ENCODE measurements around the gene CACNA1D. TPM values are rescaled to one million over a fixed set of nuclear protein-coding genes. Genes with fewer than 3 reads are reported as not detected.

The CACNA1D gene
- total and polyA plus RNA-seq, 2 donors (not counting 3 experiments of a cell fraction or from before 2014, with no cell fraction given), result 0.06 TPM; not detected in 1

- Histone ChIP-seq H3K4me1 (ENCODE audit: control insufficient read depth, extremely low read depth, insufficient read depth, low read length) (no peaks in the 10 kb centered on the region), H2AFZ (ENCODE audit: low read depth, low read length) (no peak overlapping the region), H3K4me2 (ENCODE audit: insufficient read depth, low read length) (no peak overlapping the region), H3K27me3 (ENCODE audit: control insufficient read depth in 2 of 2, insufficient read depth in 2 of 2, low read length in 2 of 2) (no peaks in the 10 kb centered on the region), H3K9ac (replicated peaks; ENCODE audit: extremely low read depth, insufficient read depth, low read length) (no peak overlapping the region), H3K36me3 (ENCODE audit: control insufficient read depth in 2 of 2, extremely low read depth in 1 of 2, insufficient read depth in 2 of 2, low read length in 2 of 2) (no peaks in the 10 kb centered on the region), H4K20me1 (replicated peaks; ENCODE audit: control insufficient read depth, extremely low read depth, insufficient read depth, low read length) (no peaks in the 10 kb centered on the region), H3K9me1 (replicated peaks; ENCODE audit: control insufficient read depth, extremely low read depth, insufficient read depth, low read length) (no peaks in the 10 kb centered on the region), H3K4me3 (replicated peaks in 1 of 3; ENCODE audit: insufficient read depth in 1 of 3, low read depth in 1 of 3, low read length in 3 of 3) (no peak overlapping the region), H3K9me3 (replicated peaks; ENCODE audit: control insufficient read depth, insufficient read depth, low read length) (no peaks in the 10 kb centered on the region), H3K27ac (ENCODE audit: insufficient read depth, low read depth, low read length) (no peak overlapping the region), H3K79me2 (ENCODE audit: control insufficient read depth, insufficient read depth, low read length) (no peaks in the 10 kb centered on the region)
- DNase-seq (ENCODE audit: low read depth, low spot score) (no peak), FAIRE-seq (no peak)
- no TSS peak for BruUV-seq (replicated peaks)
- no peak for TF ChIP-seq EZH2 (IDR thresholded peaks at IDR 0.05; ENCODE audit: borderline replicate concordance, low read depth, low read length, severe bottlenecking)
- TF ChIP-seq POLR2A (IDR thresholded peaks at IDR 0.05; ENCODE audit: low read depth, low read length), result no peak
- no peak for TF ChIP-seq MAX (IDR thresholded peaks at IDR 0.05; ENCODE audit: insufficient read depth, insufficient read length)
- TF ChIP-seq CTCF (IDR thresholded peaks at IDR 0.05; ENCODE audit: extremely low read depth in 1 of 2, insufficient read depth in 1 of 2, low read depth in 1 of 2, low read length in 2 of 2), result no peak
- TF ChIP-seq JUN (IDR thresholded peaks at IDR 0.05; ENCODE audit: borderline replicate concordance, insufficient read depth, insufficient read length, low read depth), result no peak
- dilution Hi-C loops (cut with MboI; ENCODE audit: extremely low pct_ligation_motif_present, low sequenced_read_pairs), result no loop called here
- intact Hi-C loops (cut with micrococcal nuclease), result no loop called here
- POLR2A ChIA-PET, result no interaction called here
- CTCF ChIA-PET, result no interaction called here
Measured at GRCh38 chr3:53645754-53646153, 151.3 kb downstream of the CACNA1D start.

GRCh38 chr3:53646723-53647122 lies 152.3 kb downstream of the CACNA1D start:
- H4K20me1 ChIP-seq (replicated peaks; ENCODE audit: control insufficient read depth, extremely low read depth, insufficient read depth, low read length), result no peaks in the 10 kb centered on the region
- H2AFZ ChIP-seq (ENCODE audit: low read depth, low read length), result no peak overlapping the region
- H3K9me1 ChIP-seq (replicated peaks; ENCODE audit: control insufficient read depth, extremely low read depth, insufficient read depth, low read length), result no peaks in the 10 kb centered on the region
- TF ChIP-seq MYC (IDR thresholded peaks at IDR 0.05; ENCODE audit: low read depth, low read length) (no peak), MAX (IDR thresholded peaks at IDR 0.05; ENCODE audit: insufficient read depth, insufficient read length) (no peak), POLR2A (IDR thresholded peaks at IDR 0.05; ENCODE audit: low read depth, low read length) (no peak), GATA2 (IDR thresholded peaks at IDR 0.05; ENCODE audit: insufficient read depth, insufficient read length, low read depth, low read length) (no peak), CTCF (IDR thresholded peaks at IDR 0.05; ENCODE audit: extremely low read depth in 1 of 2, insufficient read depth in 1 of 2, low read depth in 1 of 2, low read length in 2 of 2) (no peak), POLR2AphosphoS5 (IDR thresholded peaks at IDR 0.05; ENCODE audit: insufficient read depth, low read depth, low read length) (no peak), EZH2 (IDR thresholded peaks at IDR 0.05; ENCODE audit: borderline replicate concordance, low read depth, low read length, severe bottlenecking) (no peak)
- FAIRE-seq (no peak), DNase-seq (ENCODE audit: low read depth, low spot score) (no peak)
- intact Hi-C loops (cut with micrococcal nuclease) (no loop called here), dilution Hi-C loops (cut with MboI; ENCODE audit: extremely low pct_ligation_motif_present, low sequenced_read_pairs) (no loop called here)
- no peaks in the 10 kb centered on the region for H3K27me3 ChIP-seq (ENCODE audit: control insufficient read depth in 2 of 2, insufficient read depth in 2 of 2, low read length in 2 of 2)
- no peaks in the 10 kb centered on the region for H3K36me3 ChIP-seq (ENCODE audit: control insufficient read depth in 2 of 2, extremely low read depth in 1 of 2, insufficient read depth in 2 of 2, low read length in 2 of 2)
- H3K27ac ChIP-seq (ENCODE audit: insufficient read depth, low read depth, low read length), result no peak overlapping the region
- no peak overlapping the region for H3K4me2 ChIP-seq (ENCODE audit: insufficient read depth, low read length)
- no peak overlapping the region for H3K9ac ChIP-seq (replicated peaks; ENCODE audit: extremely low read depth, insufficient read depth, low read length)
- ChIA-PET POLR2A (no interaction called here), CTCF (no interaction called here)
- no peaks in the 10 kb centered on the region for H3K79me2 ChIP-seq (ENCODE audit: control insufficient read depth, insufficient read depth, low read length)
- no peaks in the 10 kb centered on the region for H3K9me3 ChIP-seq (replicated peaks; ENCODE audit: control insufficient read depth, insufficient read depth, low read length)
- BruUV-seq (replicated peaks), result no TSS peak
- no peak overlapping the region for H3K4me3 ChIP-seq (replicated peaks in 1 of 3; ENCODE audit: insufficient read depth in 1 of 3, low read depth in 1 of 3, low read length in 3 of 3)
- no peaks in the 10 kb centered on the region for H3K4me1 ChIP-seq (ENCODE audit: control insufficient read depth, extremely low read depth, insufficient read depth, low read length)
